ENCODE results near the gene KRT14.
"Not testable (repeated sequence)": the region's sequence is repeated elsewhere in the genome, so short reads cannot be mapped to it uniquely, and the experiment has no call there.

- not testable (repeated sequence) for TF ChIP-seq CTCF, POLR2AphosphoS5 (IDR thresholded peaks at IDR 0.05)
These were observed 23.4 kb upstream of the KRT14 start for GRCh38 chr17:41610061-41610517.

All from suprapubic skin (tissue), 3 donors.